MM.1S (cell line): ENCODE data around the gene ADAMTS17.

ENCODE experiments used
- DNase-seq: peaks from one replicate; pipeline ENCODE4 v3.0.0-alpha.2; 2015
- H2AFZ ChIP-seq: fragments of 300-600 bp; sonication (generic); 2 replicates; pipeline ENCODE4 v1.6.0; 2016; ENCODE audit warnings: antibody characterized with exemption, low read length
- H3F3A ChIP-seq: fragments of 300-600 bp; sonication (generic); 2 replicates; pipeline ENCODE4 v1.6.1; 2016; ENCODE audit warnings: mild to moderate bottlenecking, antibody characterized with exemption, low read length, moderate library complexity, mixed read lengths; ENCODE audit not compliant: insufficient read depth
- H3K27ac ChIP-seq: fragments of 300-600 bp; sonication (generic); 2 replicates; pipeline ENCODE4 v1.5.1; 2016; ENCODE audit warnings: mild to moderate bottlenecking, low read length
- H3K27me3 ChIP-seq: fragments of 300-600 bp; sonication (generic); replicated peaks from 2 replicates; pipeline ENCODE4 v1.6.0; 2016; ENCODE audit warnings: low read length; ENCODE audit not compliant: insufficient read depth
- H3K36me3 ChIP-seq: fragments of 300-600 bp; sonication (generic); replicated peaks from 2 replicates; pipeline ENCODE4 v1.6.1; 2016; ENCODE audit warnings: mild to moderate bottlenecking, low read length, mixed read lengths; ENCODE audit not compliant: insufficient read depth
- H3K4me1 ChIP-seq: fragments of 300-600 bp; sonication (generic); 2 replicates; pipeline ENCODE4 v1.6.1; 2016; ENCODE audit warnings: low read length, mixed read lengths
- H3K4me2 ChIP-seq: fragments of 300-600 bp; sonication (generic); 2 replicates; pipeline ENCODE4 v1.6.0; 2016; ENCODE audit warnings: low read depth, low read length
- H3K4me3 ChIP-seq: fragments of 300-600 bp; sonication (generic); 2 replicates; pipeline ENCODE4 v1.5.1; 2016; ENCODE audit warnings: low read length, mixed read lengths
- H3K79me2 ChIP-seq: fragments of 300-600 bp; sonication (generic); 2 replicates; pipeline ENCODE4 v1.6.1; 2016; ENCODE audit warnings: mixed run types, low read length, mixed read lengths
- H3K9ac ChIP-seq: fragments of 300-600 bp; sonication (generic); 2 replicates; pipeline ENCODE4 v1.6.1; 2016; ENCODE audit warnings: low read length, mixed read lengths
- H3K9me2 ChIP-seq: fragments of 300-600 bp; sonication (generic); replicated peaks from 2 replicates; pipeline ENCODE4 v1.6.1; 2016; ENCODE audit warnings: mild to moderate bottlenecking, low read length, mixed read lengths; ENCODE audit not compliant: insufficient read depth
- H3K9me3 ChIP-seq: fragments of 300-600 bp; sonication (generic); replicated peaks from 2 replicates; pipeline ENCODE4 v1.6.1; 2016; ENCODE audit warnings: mild to moderate bottlenecking, low read length, mixed read lengths; ENCODE audit not compliant: insufficient read depth
- H4K20me1 ChIP-seq: fragments of 300-600 bp; sonication (generic); 2 replicates; pipeline ENCODE4 v1.6.1; 2016; ENCODE audit warnings: mild to moderate bottlenecking, low read length, moderate library complexity, mixed read lengths; ENCODE audit not compliant: insufficient read depth
- CTCF ChIP-seq: fragments of 300-600 bp; sonication (generic); IDR thresholded peaks from 2 replicates; pipeline ENCODE4 v1.5.1; 2016; ENCODE audit warnings: antibody characterized with exemption, low read length, mixed read lengths
- EZH2 ChIP-seq: fragments of 300-600 bp; sonication (generic); optimal IDR thresholded peaks from 2 replicates; pipeline ENCODE3; 2017; ENCODE audit warnings: low read depth, mild to moderate bottlenecking, antibody characterized with exemption, low read length, mixed read lengths
- EZH2phosphoT487 ChIP-seq: fragments of 300-600 bp; sonication (generic); IDR thresholded peaks from 2 replicates; pipeline ENCODE4 v1.6.1; 2018; ENCODE audit warnings: antibody characterized with exemption, low read length

The ADAMTS17 gene

GRCh38 chr15:99983171-99983885 lies 358.4 kb downstream of the ADAMTS17 start:
- no peak overlapping the region for H3K9ac ChIP-seq
- H3K27me3 ChIP-seq: no peaks in the 10 kb centered on the region
- H3K4me2 ChIP-seq: no peak overlapping the region
- H3K79me2 ChIP-seq: no peaks in the 10 kb centered on the region
- H3K36me3 ChIP-seq: no peaks in the 10 kb centered on the region
- DNase-seq: no peak
- H4K20me1 ChIP-seq: no peaks in the 10 kb centered on the region
- H3K4me1 ChIP-seq: no peaks in the 10 kb centered on the region
- TF ChIP-seq EZH2: no peak
- TF ChIP-seq CTCF: no peak
- TF ChIP-seq EZH2phosphoT487: no peak
- no peaks in the 10 kb centered on the region for H3K9me3 ChIP-seq
- H3K9me2 ChIP-seq: no peaks in the 10 kb centered on the region
- no peaks in the 10 kb centered on the region for H3F3A ChIP-seq
- H3K4me3 ChIP-seq: no peak overlapping the region
- no peak overlapping the region for H3K27ac ChIP-seq
- no peak overlapping the region for H2AFZ ChIP-seq

- Histone ChIP-seq H3K4me2 (no peak overlapping the region), H3F3A (no peaks in the 10 kb centered on the region), H3K4me1 (no peaks in the 10 kb centered on the region), H4K20me1 (no peaks in the 10 kb centered on the region), H3K9me2 (no peaks in the 10 kb centered on the region), H3K36me3 (no peaks in the 10 kb centered on the region), H3K27ac (no peak overlapping the region), H3K4me3 (no peak overlapping the region), H3K9me3 (no peaks in the 10 kb centered on the region), H3K27me3 (no peaks in the 10 kb centered on the region), H3K9ac (no peak overlapping the region), H2AFZ (no peak overlapping the region), H3K79me2 (no peaks in the 10 kb centered on the region)
- TF ChIP-seq CTCF (no peak), EZH2phosphoT487 (no peak), EZH2 (no peak)
- no peak for DNase-seq
Observed at GRCh38 chr15:99982662-99983061, 359.1 kb downstream of the ADAMTS17 start.

- no peaks in the 10 kb centered on the region for H3K9me3 ChIP-seq
- no peaks in the 10 kb centered on the region for H3K4me1 ChIP-seq
- no peak overlapping the region for H3K4me2 ChIP-seq
- H2AFZ ChIP-seq: no peak overlapping the region
- H3K36me3 ChIP-seq: no peaks in the 10 kb centered on the region
- H3K27me3 ChIP-seq: no peaks in the 10 kb centered on the region
- H4K20me1 ChIP-seq: no peaks in the 10 kb centered on the region
- H3K9ac ChIP-seq: no peak overlapping the region
- DNase-seq: no peak
- H3K79me2 ChIP-seq: no peaks in the 10 kb centered on the region
- H3K27ac ChIP-seq: no peak overlapping the region
- TF ChIP-seq EZH2phosphoT487: no peak
- no peak for TF ChIP-seq CTCF
- TF ChIP-seq EZH2: no peak
- no peaks in the 10 kb centered on the region for H3K9me2 ChIP-seq
- H3K4me3 ChIP-seq: no peak overlapping the region
- no peaks in the 10 kb centered on the region for H3F3A ChIP-seq
Observed at GRCh38 chr15:99981839-99982658, 359.7 kb downstream of the ADAMTS17 start.
